CD1c-positive myeloid dendritic cell (primary cell): ENCODE data around the gene SLC28A1.

ENCODE experiments used
- DNase-seq: peaks from one replicate; pipeline ENCODE4 v3.0.0-alpha.2; 2016; ENCODE audit errors: extremely low spot score

SLC28A1 gene

GRCh38 chr15:84885801-84886200 lies 1.3 kb downstream of the SLC28A1 start:
- no peak for DNase-seq

GRCh38 chr15:84886211-84886983 lies 1.9 kb downstream of the SLC28A1 start:
- no peak for DNase-seq

GRCh38 chr15:84886984-84887299 lies 2.5 kb downstream of the SLC28A1 start:
- no peak for DNase-seq

GRCh38 chr15:84887938-84888337 lies 3.5 kb downstream of the SLC28A1 start:
- no peak for DNase-seq

- no peak for DNase-seq
Observed at GRCh38 chr15:84888639-84889038, 4.2 kb downstream of the SLC28A1 start.

- no peak for DNase-seq
Observed at GRCh38 chr15:84889313-84889990, 5.0 kb downstream of the SLC28A1 start.

GRCh38 chr15:84889991-84890669 lies 5.7 kb downstream of the SLC28A1 start:
- no peak for DNase-seq

- DNase-seq, result no peak
Observed at GRCh38 chr15:84890670-84891162, 6.3 kb downstream of the SLC28A1 start.

- no peak for DNase-seq
Observed at GRCh38 chr15:84891339-84891738, 6.9 kb downstream of the SLC28A1 start.

GRCh38 chr15:84892786-84893307 lies 8.4 kb downstream of the SLC28A1 start:
- no peak for DNase-seq

GRCh38 chr15:84893607-84894006 lies 9.1 kb downstream of the SLC28A1 start:
- DNase-seq, result no peak

- DNase-seq, result no peak
Observed at GRCh38 chr15:84894736-84895425, 10.4 kb downstream of the SLC28A1 start.

GRCh38 chr15:84898761-84899160 lies 14.3 kb downstream of the SLC28A1 start:
- DNase-seq, result no peak

GRCh38 chr15:84899750-84900149 lies 15.3 kb downstream of the SLC28A1 start:
- DNase-seq, result no peak

- no peak for DNase-seq
Observed at GRCh38 chr15:84901540-84901939, 17.1 kb downstream of the SLC28A1 start.

- no peak for DNase-seq
Observed at GRCh38 chr15:84903751-84904150, 19.3 kb downstream of the SLC28A1 start.

- no peak for DNase-seq
Observed at GRCh38 chr15:84904419-84904818, 20.0 kb downstream of the SLC28A1 start.

- no peak for DNase-seq
Observed at GRCh38 chr15:84905016-84905916, 20.8 kb downstream of the SLC28A1 start.

GRCh38 chr15:84907731-84908130 lies 23.3 kb downstream of the SLC28A1 start:
- no peak for DNase-seq

- DNase-seq, result no peak
Observed at GRCh38 chr15:84908564-84908963, 24.1 kb downstream of the SLC28A1 start.

- DNase-seq, result no peak
Observed at GRCh38 chr15:84909029-84909428, 24.6 kb downstream of the SLC28A1 start.
